ENCODE measurements around the gene ROCK1. TPM values are rescaled to one million over a fixed set of nuclear protein-coding genes. Genes with fewer than 3 reads are reported as not detected.
A peak's percentile ranks its signal among the peaks of the same experiment; 100 is the strongest.

ROCK1 gene
- total RNA-seq, 1 experiment from 2014 or later = 50.3 TPM

DNA sequence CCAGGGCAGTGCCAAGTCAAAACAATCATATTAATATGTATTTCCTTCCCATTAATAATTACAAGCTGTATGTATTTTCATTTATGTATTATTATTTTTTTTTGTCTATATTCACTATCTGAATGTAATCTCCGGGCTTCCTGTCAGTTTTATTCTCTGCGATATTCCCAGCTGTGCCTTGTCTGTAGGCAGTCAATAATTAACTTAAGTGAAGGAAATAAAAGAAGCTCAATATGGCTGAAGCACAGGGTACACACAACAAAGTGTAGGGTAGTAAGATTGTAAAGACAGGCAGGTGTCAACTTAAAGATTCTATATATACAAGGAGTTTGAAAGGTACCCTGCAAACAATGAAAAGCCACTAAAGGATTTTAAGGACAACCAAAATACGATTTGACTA lies 122.9 kb downstream of the ROCK1 start:
- ChIA-PET POLR2A (interaction anchor here (0.5 kb wide), 1 partner anchor 38 kb away, joined by 4 read pairs; no protein-coding TSS in a partner anchor), CTCF (no interaction called here)
- no peak overlapping the region for H3K27ac Mint-ChIP-seq (ENCODE audit: unreplicated experiment)
- intact Hi-C loops (cut with micrococcal nuclease; ENCODE audit: unreplicated experiment) = no loop called here
- H3K9me3 Mint-ChIP-seq (ENCODE audit: unreplicated experiment) = no peaks in the 10 kb centered on the region
- no peaks in the 10 kb centered on the region; the same call in none of the 2 replicates for H3K36me3 ChIP-seq (ENCODE audit: control insufficient read depth, insufficient read depth, low read length)
- H3K4me1 Mint-ChIP-seq (ENCODE audit: low read depth, unreplicated experiment) = no peaks in the 10 kb centered on the region
- H3K4me1 ChIP-seq = no peaks in the 10 kb centered on the region
- H3K9me3 ChIP-seq = no peaks in the 10 kb centered on the region
- no TSS peak for BruUV-seq (replicated peaks)
- H3K36me3 Mint-ChIP-seq (ENCODE audit: insufficient read depth, unreplicated experiment) = peaks cover 35% of the 10 kb centered on the region
- no peak for DNase-seq
- no peaks in the 10 kb centered on the region for H3K27me3 ChIP-seq (replicated peaks; ENCODE audit: control insufficient read depth, insufficient read depth, low read length)
- H3K4me3 ChIP-seq (ENCODE audit: low read depth, low read length) = no peak overlapping the region
- H3K4me3 Mint-ChIP-seq (ENCODE audit: unreplicated experiment) = no peak overlapping the region
- H3K27me3 Mint-ChIP-seq (ENCODE audit: insufficient read depth, unreplicated experiment) = no peaks in the 10 kb centered on the region
- TF ChIP-seq, protein P1, sequence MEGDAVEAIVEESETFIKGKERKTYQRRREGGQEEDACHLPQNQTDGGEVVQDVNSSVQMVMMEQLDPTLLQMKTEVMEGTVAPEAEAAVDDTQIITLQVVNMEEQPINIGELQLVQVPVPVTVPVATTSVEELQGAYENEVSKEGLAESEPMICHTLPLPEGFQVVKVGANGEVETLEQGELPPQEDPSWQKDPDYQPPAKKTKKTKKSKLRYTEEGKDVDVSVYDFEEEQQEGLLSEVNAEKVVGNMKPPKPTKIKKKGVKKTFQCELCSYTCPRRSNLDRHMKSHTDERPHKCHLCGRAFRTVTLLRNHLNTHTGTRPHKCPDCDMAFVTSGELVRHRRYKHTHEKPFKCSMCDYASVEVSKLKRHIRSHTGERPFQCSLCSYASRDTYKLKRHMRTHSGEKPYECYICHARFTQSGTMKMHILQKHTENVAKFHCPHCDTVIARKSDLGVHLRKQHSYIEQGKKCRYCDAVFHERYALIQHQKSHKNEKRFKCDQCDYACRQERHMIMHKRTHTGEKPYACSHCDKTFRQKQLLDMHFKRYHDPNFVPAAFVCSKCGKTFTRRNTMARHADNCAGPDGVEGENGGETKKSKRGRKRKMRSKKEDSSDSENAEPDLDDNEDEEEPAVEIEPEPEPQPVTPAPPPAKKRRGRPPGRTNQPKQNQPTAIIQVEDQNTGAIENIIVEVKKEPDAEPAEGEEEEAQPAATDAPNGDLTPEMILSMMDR (IDR thresholded peaks at IDR 0.05; ENCODE audit: insufficient read depth in 1 of 2, low read depth in 1 of 2, low read length in 1 of 2, severe bottlenecking in 1 of 2, unreplicated experiment in 1 of 2) = no peak

DNA sequence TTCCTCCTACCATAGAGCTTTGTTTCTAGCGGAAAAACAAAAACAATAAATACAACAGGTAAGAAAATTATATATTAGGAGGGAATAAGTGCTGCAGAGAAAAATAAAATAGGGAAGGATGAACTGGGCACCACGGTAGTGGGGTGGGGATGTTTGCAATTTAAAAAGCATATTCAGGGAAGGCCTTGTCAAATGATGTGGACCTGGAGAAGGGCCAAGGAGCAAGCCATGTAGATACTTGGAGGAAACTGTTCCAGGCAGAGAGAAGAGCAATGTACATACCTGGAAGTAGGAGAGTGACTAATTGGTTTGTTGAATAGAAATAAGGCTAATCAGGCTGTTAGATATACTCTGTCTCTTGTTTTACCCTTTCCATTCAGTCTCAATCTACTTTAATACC lies 136.5 kb downstream of the ROCK1 start:
- Mint-ChIP-seq H3K27ac (ENCODE audit: unreplicated experiment) (no peak overlapping the region), H3K27me3 (ENCODE audit: insufficient read depth, unreplicated experiment) (no peaks in the 10 kb centered on the region), H3K4me1 (ENCODE audit: low read depth, unreplicated experiment) (peaks cover 6% of the 10 kb centered on the region), H3K36me3 (ENCODE audit: insufficient read depth, unreplicated experiment) (peaks cover 40% of the 10 kb centered on the region), H3K9me3 (ENCODE audit: unreplicated experiment) (no peaks in the 10 kb centered on the region), H3K4me3 (ENCODE audit: unreplicated experiment) (no peak overlapping the region)
- H3K27me3 ChIP-seq (replicated peaks; ENCODE audit: control insufficient read depth, insufficient read depth, low read length) = no peaks in the 10 kb centered on the region
- H3K4me1 ChIP-seq = no peaks in the 10 kb centered on the region
- no peak for DNase-seq
- H3K9me3 ChIP-seq = no peaks in the 10 kb centered on the region
- BruUV-seq (replicated peaks) = no TSS peak
- no peak overlapping the region for H3K4me3 ChIP-seq (ENCODE audit: low read depth, low read length)
- CTCF ChIA-PET = no interaction called here
- POLR2A ChIA-PET = no interaction called here
- TF ChIP-seq, protein P1 (IDR thresholded peaks at IDR 0.05; ENCODE audit: insufficient read depth in 1 of 2, low read depth in 1 of 2, low read length in 1 of 2, severe bottlenecking in 1 of 2, unreplicated experiment in 1 of 2) = no peak
- intact Hi-C loops (cut with micrococcal nuclease; ENCODE audit: unreplicated experiment) = loop anchor here (10.0 kb wide), 2 partner anchors 70 to 140 kb away; partner anchors contain the start of gene ROCK1
- no peaks in the 10 kb centered on the region for H3K36me3 ChIP-seq (ENCODE audit: control insufficient read depth, insufficient read depth, low read length)

DNA sequence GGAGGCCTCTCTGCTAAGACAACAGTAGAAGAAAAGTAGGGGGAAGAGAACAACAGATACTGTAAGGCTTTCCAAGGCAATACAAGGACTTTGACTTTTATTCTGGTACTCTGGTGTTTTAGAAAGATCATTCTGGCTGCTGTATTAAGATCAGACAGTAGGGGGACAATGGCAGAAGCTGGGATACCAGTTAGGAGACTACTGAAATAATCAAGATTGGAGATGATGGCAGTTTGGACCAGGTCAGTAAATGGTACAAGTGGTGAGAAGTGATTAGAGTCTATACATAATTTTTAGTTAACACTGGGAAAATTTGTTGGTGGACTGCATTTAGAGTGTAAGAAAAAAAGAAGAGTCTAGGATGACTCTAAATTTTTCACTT lies 139.7 kb downstream of the ROCK1 start:
- Mint-ChIP-seq H3K9me3 (ENCODE audit: unreplicated experiment) (no peaks in the 10 kb centered on the region), H3K36me3 (ENCODE audit: insufficient read depth, unreplicated experiment) (peaks cover 23% of the 10 kb centered on the region), H3K4me3 (ENCODE audit: unreplicated experiment) (no peak overlapping the region), H3K27me3 (ENCODE audit: insufficient read depth, unreplicated experiment) (no peaks in the 10 kb centered on the region), H3K4me1 (ENCODE audit: low read depth, unreplicated experiment) (peaks cover 6% of the 10 kb centered on the region), H3K27ac (ENCODE audit: unreplicated experiment) (no peak overlapping the region)
- no peaks in the 10 kb centered on the region for H3K36me3 ChIP-seq (ENCODE audit: control insufficient read depth, insufficient read depth, low read length)
- no peaks in the 10 kb centered on the region for H3K4me1 ChIP-seq
- no peak overlapping the region for H3K4me3 ChIP-seq (ENCODE audit: low read depth, low read length)
- TF ChIP-seq, protein P1 (IDR thresholded peaks at IDR 0.05; ENCODE audit: insufficient read depth in 1 of 2, low read depth in 1 of 2, low read length in 1 of 2, severe bottlenecking in 1 of 2, unreplicated experiment in 1 of 2) = peak; percentile 45 to 52
- ChIA-PET CTCF (no interaction called here), POLR2A (no interaction called here)
- DNase-seq = peak in 1 of 2 experiments; percentile 55
- intact Hi-C loops (cut with micrococcal nuclease; ENCODE audit: unreplicated experiment) = loop anchor here (1.0 to 10.0 kb wide), 6 partner anchors 40 to 220 kb away; partner anchors contain the start of gene ROCK1
- BruUV-seq (replicated peaks) = no TSS peak
- no peaks in the 10 kb centered on the region for H3K9me3 ChIP-seq
- no peaks in the 10 kb centered on the region for H3K27me3 ChIP-seq (replicated peaks; ENCODE audit: control insufficient read depth, insufficient read depth, low read length)
